CD4-positive, alpha-beta T cell (primary cell): ENCODE data around the gene DAPK1. TPM values are rescaled to one million over a fixed set of nuclear protein-coding genes. Genes with fewer than 3 reads are reported as not detected.

Experiments used
- ATAC-seq: fragments of 200-7000 bp; cut with Tn5 transposase; one replicate; pipeline ENCODE4 v1.10.0; 2022; ENCODE audit warnings: mild to moderate bottlenecking; ENCODE audit not compliant: poor library complexity
- CTCF ChIA-PET: fragments of 350-600 bp; sonication (Branson Sonifier 250); formaldehyde crosslinking; loops from one replicate; lab custom pipeline; 2021; ENCODE audit warnings: antibody characterized with exemption, inconsistent platforms; lab: Charles Lee
- POLR2A ChIA-PET: fragments of 350-600 bp; sonication (Branson Sonifier 250); formaldehyde crosslinking; loops from one replicate; lab custom pipeline; 2021; ENCODE audit warnings: antibody characterized with exemption, inconsistent platforms; lab: Charles Lee
- DNase-seq, 14 experiments: peaks; one replicate each; pipeline ENCODE4 v3.0.0-alpha.2; 2013 to 2020; ENCODE audit warnings: mixed read lengths in 2 of 14
- H3K27ac ChIP-seq, 2 donors: one replicate each; pipeline versions ENCODE4 v1.5.1 to v1.7.0; 2013; ENCODE audit warnings: low read length in 2 of 2, low read depth in 1 of 2, mild to moderate bottlenecking in 1 of 2
- H3K27me3 ChIP-seq, 2 experiments: 1 replicate in 1 of 2; 2 replicates in 1 of 2; pipeline versions ENCODE4 v1.6.1 to v1.7.0; 2013; ENCODE audit warnings: low read length in 2 of 2, control low read depth in 1 of 2, mild to moderate bottlenecking in 1 of 2, moderate library complexity in 1 of 2; ENCODE audit not compliant: insufficient read depth in 2 of 2, control insufficient read depth in 1 of 2
- H3K36me3 ChIP-seq: one replicate; pipeline ENCODE4 v1.6.1; 2013; ENCODE audit warnings: low read length, control low read depth; ENCODE audit not compliant: insufficient read depth
- H3K4me1 ChIP-seq: one replicate; pipeline ENCODE4 v1.6.1; 2013; ENCODE audit warnings: low read length, control low read depth; ENCODE audit not compliant: insufficient read depth
- H3K4me3 ChIP-seq: one replicate; pipeline ENCODE4 v1.5.1; 2013; ENCODE audit warnings: mild to moderate bottlenecking, low read length, moderate library complexity
- H3K9me3 ChIP-seq, 2 experiments: 1 replicate in 1 of 2; 2 replicates in 1 of 2; pipeline versions ENCODE4 v1.6.1 to v1.7.0; 2013; ENCODE audit warnings: low read length in 2 of 2, mild to moderate bottlenecking in 2 of 2, control low read depth in 1 of 2, moderate library complexity in 1 of 2; ENCODE audit not compliant: control insufficient read depth in 1 of 2, insufficient read depth in 1 of 2
- H3K27ac Mint-ChIP-seq: one replicate; pipeline ENCODE4 v1.8.0; 2020; ENCODE audit warnings: mixed read lengths
- H3K27me3 Mint-ChIP-seq: one replicate; pipeline ENCODE4 v1.8.0; 2021; ENCODE audit warnings: mixed read lengths
- H3K36me3 Mint-ChIP-seq: one replicate; pipeline ENCODE4 v1.8.0; 2021; ENCODE audit warnings: low read depth, mixed read lengths
- H3K4me1 Mint-ChIP-seq: one replicate; pipeline ENCODE4 v1.8.0; 2021; ENCODE audit warnings: low read depth, mixed read lengths
- H3K4me3 Mint-ChIP-seq: one replicate; pipeline ENCODE4 v1.8.0; 2020; ENCODE audit warnings: mild to moderate bottlenecking, mixed read lengths
- H3K9me3 Mint-ChIP-seq: one replicate; pipeline ENCODE4 v1.8.0; 2020; ENCODE audit warnings: mixed read lengths
- intact Hi-C, 2 experiments: fragments of 100-400 bp; cut with DNase I in 1 of 2; cut with micrococcal nuclease in 1 of 2; formaldehyde crosslinking; loops; one replicate each; pipeline versions ENCODE4 v1.15.1 to v1.9.0; 2023 to 2025; cut with DNase I, micrococcal nuclease
- total RNA-seq, 174 experiments: library from RNA in 2 of 174; stranded (reverse) in 2 of 174; gene quantifications; one replicate each; pipeline ENCODE4 v1.2.3 and lab custom pipeline; 2021 to 2026
- TF ChIP-seq, protein P1 (sequence below): fragments of 200-600 bp; IDR thresholded peaks from one replicate; pipeline ENCODE4 v1.8.0; 2022; ENCODE audit warnings: antibody characterized with exemption, mild to moderate bottlenecking

The DAPK1 gene
- total RNA-seq, 2 experiments from 2014 or later = 2.7 TPM

DNA sequence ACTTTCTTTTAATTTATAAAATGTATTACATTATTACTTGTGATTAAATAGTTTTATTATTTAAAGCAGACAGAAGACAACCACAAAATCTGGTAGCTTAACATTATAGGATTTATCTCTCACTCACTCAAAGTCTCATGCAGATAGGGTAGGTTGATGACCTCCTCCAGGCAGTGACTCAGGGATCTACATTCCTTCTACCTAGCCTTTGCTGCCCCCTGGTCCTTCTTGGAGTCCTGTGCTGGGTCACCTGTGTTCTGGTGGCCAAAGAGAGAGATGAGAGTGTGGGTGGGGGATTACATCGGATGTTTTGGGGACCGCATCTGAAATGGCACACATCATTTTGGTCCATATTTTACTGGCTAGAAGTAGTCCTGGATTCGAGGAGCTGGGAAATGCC, 132.6 kb downstream of the DAPK1 start:
- Mint-ChIP-seq H3K4me1 (no peaks in the 10 kb centered on the region), H3K4me3 (no peak overlapping the region)

DNA sequence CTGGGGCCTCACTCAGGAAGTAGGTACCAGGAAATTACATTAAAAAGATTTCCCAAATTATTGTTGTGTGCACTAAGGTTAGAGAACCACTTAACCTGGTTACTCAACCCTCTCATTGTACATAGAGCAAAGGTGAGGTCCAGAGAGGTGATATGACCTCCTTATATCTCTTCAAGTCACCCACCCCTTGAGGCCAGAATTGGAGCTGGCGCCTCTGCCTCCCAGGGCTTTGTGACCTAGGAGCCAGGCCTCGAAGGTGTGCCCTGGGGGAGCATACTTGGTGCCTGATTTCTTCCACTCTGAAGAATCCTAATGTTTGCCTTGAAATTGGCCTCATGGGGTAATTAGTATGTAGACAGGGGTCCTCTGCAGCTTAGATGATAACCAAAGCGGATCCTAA, 133.2 kb downstream of the DAPK1 start:
- CTCF ChIA-PET = no interaction called here
- TF ChIP-seq, protein P1, sequence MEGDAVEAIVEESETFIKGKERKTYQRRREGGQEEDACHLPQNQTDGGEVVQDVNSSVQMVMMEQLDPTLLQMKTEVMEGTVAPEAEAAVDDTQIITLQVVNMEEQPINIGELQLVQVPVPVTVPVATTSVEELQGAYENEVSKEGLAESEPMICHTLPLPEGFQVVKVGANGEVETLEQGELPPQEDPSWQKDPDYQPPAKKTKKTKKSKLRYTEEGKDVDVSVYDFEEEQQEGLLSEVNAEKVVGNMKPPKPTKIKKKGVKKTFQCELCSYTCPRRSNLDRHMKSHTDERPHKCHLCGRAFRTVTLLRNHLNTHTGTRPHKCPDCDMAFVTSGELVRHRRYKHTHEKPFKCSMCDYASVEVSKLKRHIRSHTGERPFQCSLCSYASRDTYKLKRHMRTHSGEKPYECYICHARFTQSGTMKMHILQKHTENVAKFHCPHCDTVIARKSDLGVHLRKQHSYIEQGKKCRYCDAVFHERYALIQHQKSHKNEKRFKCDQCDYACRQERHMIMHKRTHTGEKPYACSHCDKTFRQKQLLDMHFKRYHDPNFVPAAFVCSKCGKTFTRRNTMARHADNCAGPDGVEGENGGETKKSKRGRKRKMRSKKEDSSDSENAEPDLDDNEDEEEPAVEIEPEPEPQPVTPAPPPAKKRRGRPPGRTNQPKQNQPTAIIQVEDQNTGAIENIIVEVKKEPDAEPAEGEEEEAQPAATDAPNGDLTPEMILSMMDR = no peak
- Histone ChIP-seq H3K27ac (no peak overlapping the region), H3K9me3 (peaks cover 0 to 3% of the 10 kb centered on the region in 2 experiments), H3K27me3 (no peaks in the 10 kb centered on the region), H3K36me3 (no peaks in the 10 kb centered on the region), H3K4me1 (no peaks in the 10 kb centered on the region), H3K4me3 (no peak overlapping the region)
- Mint-ChIP-seq H3K27me3 (no peaks in the 10 kb centered on the region), H3K9me3 (no peaks in the 10 kb centered on the region), H3K4me3 (no peak overlapping the region), H3K27ac (no peak overlapping the region), H3K36me3 (no peaks in the 10 kb centered on the region), H3K4me1 (no peaks in the 10 kb centered on the region)
- no peak for DNase-seq
- no peak for ATAC-seq
- POLR2A ChIA-PET = no interaction called here
- intact Hi-C loops = no loop called here

More for the DNA sequence above, 132.6 kb downstream of the DAPK1 start:
- no peaks in the 10 kb centered on the region for H3K4me1 ChIP-seq
- ATAC-seq = no peak
- peaks cover 0 to 3% of the 10 kb centered on the region in 2 experiments for H3K9me3 ChIP-seq
- ChIA-PET POLR2A (no interaction called here), CTCF (no interaction called here)
- H3K27me3 ChIP-seq = no peaks in the 10 kb centered on the region
- no peak overlapping the region for H3K4me3 ChIP-seq
- H3K27ac ChIP-seq = no peak overlapping the region
- no peaks in the 10 kb centered on the region for H3K36me3 Mint-ChIP-seq
- H3K9me3 Mint-ChIP-seq = no peaks in the 10 kb centered on the region
- no peaks in the 10 kb centered on the region for H3K27me3 Mint-ChIP-seq
- H3K36me3 ChIP-seq = no peaks in the 10 kb centered on the region
- intact Hi-C loops = no loop called here
- TF ChIP-seq, protein P1 = no peak
- no peak for DNase-seq
- no peak overlapping the region for H3K27ac Mint-ChIP-seq

DNA sequence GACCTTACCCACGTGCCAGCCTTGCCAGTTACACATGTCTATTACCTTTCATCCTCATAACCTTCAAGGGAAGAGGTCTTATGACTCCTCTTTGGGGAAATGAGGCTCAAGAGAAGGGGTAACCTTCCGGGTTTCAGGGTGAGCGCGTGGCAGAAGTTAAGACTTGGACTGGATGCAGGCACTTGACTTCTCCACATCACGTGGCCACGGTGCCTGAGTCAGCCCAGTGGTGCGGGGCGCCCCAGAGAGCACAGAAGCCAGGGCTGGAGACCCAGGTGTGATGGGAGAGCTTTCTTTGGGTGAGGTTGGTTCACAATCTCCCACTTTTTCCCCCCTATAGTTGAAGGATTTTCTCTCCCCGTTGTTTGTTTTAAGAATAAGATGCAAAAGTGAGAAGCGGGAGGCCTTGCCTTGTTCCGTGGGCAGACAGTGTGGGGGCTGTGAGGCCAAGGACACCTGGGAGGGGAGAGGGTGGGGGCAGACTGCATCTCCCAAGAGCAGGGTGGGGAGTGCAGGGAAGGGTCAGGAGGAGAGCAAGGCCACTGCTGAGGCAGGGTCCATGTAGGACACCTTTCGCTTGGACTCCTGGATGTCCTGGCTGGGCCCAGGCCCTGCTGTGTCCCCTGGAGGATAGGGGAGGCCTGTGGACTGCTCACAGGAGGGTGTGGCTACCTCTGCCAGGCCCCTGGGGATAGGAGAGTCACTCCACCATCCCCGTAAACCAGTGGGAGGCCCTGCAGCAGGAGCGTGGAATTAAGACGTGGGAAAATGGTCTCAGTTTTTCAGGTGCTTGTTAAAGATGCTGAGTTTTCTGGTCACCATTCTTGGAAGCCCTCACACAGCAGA, 138.2 kb downstream of the DAPK1 start:
- H3K4me1 ChIP-seq = no peaks in the 10 kb centered on the region
- H3K4me3 ChIP-seq = no peak overlapping the region
- Mint-ChIP-seq H3K9me3 (no peaks in the 10 kb centered on the region), H3K36me3 (no peaks in the 10 kb centered on the region), H3K4me3 (no peak overlapping the region), H3K27me3 (no peaks in the 10 kb centered on the region), H3K27ac (no peak overlapping the region), H3K4me1 (peaks cover 3% of the 10 kb centered on the region)
- ATAC-seq = no peak
- intact Hi-C loops = no loop called here
- H3K27me3 ChIP-seq = no peaks in the 10 kb centered on the region
- DNase-seq = no peak
- H3K36me3 ChIP-seq = no peaks in the 10 kb centered on the region
- H3K9me3 ChIP-seq = peaks cover 0 to 1% of the 10 kb centered on the region in 2 experiments
- TF ChIP-seq, protein P1 = no peak
- POLR2A ChIA-PET = no interaction called here
- no peak overlapping the region for H3K27ac ChIP-seq
- CTCF ChIA-PET = no interaction called here
